ENCODE measurements around the gene ARHGAP42. TPM values are rescaled to one million over a fixed set of nuclear protein-coding genes. Genes with fewer than 3 reads are reported as not detected.

The ARHGAP42 gene
- total RNA-seq, 6 experiments from 2014 or later = 1.1 to 3.1 (median 2.3) TPM

GRCh38 chr11:100759106-100759505 is 72.0 kb downstream of the ARHGAP42 start:
- Mint-ChIP-seq H3K4me1 (ENCODE audit: low read depth) (no peaks in the 10 kb centered on the region), H3K9me3 (no peaks in the 10 kb centered on the region), H3K27me3 (ENCODE audit: insufficient read depth) (peaks cover 6% of the 10 kb centered on the region), H3K27ac (no peak overlapping the region), H3K36me3 (ENCODE audit: low read depth) (no peaks in the 10 kb centered on the region), H3K4me3 (no peak overlapping the region)
- TF ChIP-seq CTCF (IDR thresholded peaks at IDR 0.05) = no peak
- no peak for DNase-seq

GRCh38 chr11:100759856-100760255 is 72.8 kb downstream of the ARHGAP42 start:
- Mint-ChIP-seq H3K4me1 (ENCODE audit: low read depth) (no peaks in the 10 kb centered on the region), H3K27me3 (ENCODE audit: insufficient read depth) (peaks cover 6% of the 10 kb centered on the region), H3K36me3 (ENCODE audit: low read depth) (no peaks in the 10 kb centered on the region), H3K27ac (no peak overlapping the region), H3K4me3 (no peak overlapping the region), H3K9me3 (no peaks in the 10 kb centered on the region)
- no peak for DNase-seq
- TF ChIP-seq CTCF (IDR thresholded peaks at IDR 0.05) = no peak

- TF ChIP-seq CTCF (IDR thresholded peaks at IDR 0.05) = no peak
- no peak for DNase-seq
- Mint-ChIP-seq H3K36me3 (ENCODE audit: low read depth) (no peaks in the 10 kb centered on the region), H3K27me3 (ENCODE audit: insufficient read depth) (peaks cover 6% of the 10 kb centered on the region), H3K4me1 (ENCODE audit: low read depth) (no peaks in the 10 kb centered on the region), H3K4me3 (no peak overlapping the region), H3K27ac (no peak overlapping the region), H3K9me3 (no peaks in the 10 kb centered on the region)
Measured at GRCh38 chr11:100760744-100761143, 73.7 kb downstream of the ARHGAP42 start.

GRCh38 chr11:100761841-100762240 is 74.8 kb downstream of the ARHGAP42 start:
- DNase-seq = no peak
- Mint-ChIP-seq H3K36me3 (ENCODE audit: low read depth) (no peaks in the 10 kb centered on the region), H3K4me1 (ENCODE audit: low read depth) (no peaks in the 10 kb centered on the region), H3K27ac (no peak overlapping the region), H3K9me3 (no peaks in the 10 kb centered on the region), H3K27me3 (ENCODE audit: insufficient read depth) (peaks cover 6% of the 10 kb centered on the region), H3K4me3 (no peak overlapping the region)
- TF ChIP-seq CTCF (IDR thresholded peaks at IDR 0.05) = no peak

DNA sequence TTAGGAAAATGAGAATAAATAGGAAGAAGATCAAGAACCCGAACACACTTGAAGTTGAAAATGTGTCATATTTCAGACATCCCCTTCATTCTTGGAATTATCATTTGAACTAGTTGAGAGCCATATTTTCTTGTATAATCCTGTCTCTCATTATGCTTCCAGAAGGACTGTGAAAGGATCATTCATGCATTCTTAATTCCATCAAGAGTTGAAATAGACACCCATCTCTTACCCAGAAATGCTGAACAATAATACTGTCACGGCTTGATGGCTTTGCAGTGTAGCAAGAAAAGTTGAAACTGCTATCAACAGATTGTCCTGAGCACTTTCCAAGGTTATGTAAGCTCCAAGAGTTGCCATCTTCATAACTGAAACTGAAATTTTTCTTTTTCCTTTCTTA is 79.7 kb downstream of the ARHGAP42 start:
- no peak overlapping the region for H3K4me3 Mint-ChIP-seq
- no peak overlapping the region for H3K27ac Mint-ChIP-seq
- H3K36me3 Mint-ChIP-seq (ENCODE audit: low read depth) = no peaks in the 10 kb centered on the region
- no peaks in the 10 kb centered on the region for H3K4me1 Mint-ChIP-seq (ENCODE audit: low read depth)
- DNase-seq = no peak
- no peaks in the 10 kb centered on the region; the same call in 1 of the 2 replicates for H3K27me3 Mint-ChIP-seq (ENCODE audit: insufficient read depth)
- no peak for TF ChIP-seq CTCF (IDR thresholded peaks at IDR 0.05)
- H3K9me3 Mint-ChIP-seq = no peaks in the 10 kb centered on the region

- TF ChIP-seq CTCF (IDR thresholded peaks at IDR 0.05) = no peak
- Mint-ChIP-seq H3K27ac (no peak overlapping the region), H3K36me3 (ENCODE audit: low read depth) (no peaks in the 10 kb centered on the region), H3K27me3 (ENCODE audit: insufficient read depth) (no peaks in the 10 kb centered on the region; the same call in 1 of the 2 replicates), H3K4me3 (no peak overlapping the region), H3K9me3 (no peaks in the 10 kb centered on the region), H3K4me1 (ENCODE audit: low read depth) (no peaks in the 10 kb centered on the region)
- DNase-seq = no peak
Measured at GRCh38 chr11:100769165-100769564, 82.1 kb downstream of the ARHGAP42 start.

Measured in HFFc6 (cell line).